Body of pancreas (tissue), 4 donors: ENCODE data around the gene PLAGL2. TPM values are rescaled to one million over a fixed set of nuclear protein-coding genes. Genes with fewer than 3 reads are reported as not detected.
"Not testable (repeated sequence)": the region's sequence is repeated elsewhere in the genome, so short reads cannot be mapped to it uniquely, and the experiment has no call there.

Experiments
- ATAC-seq: fragments of 150-250 bp; one replicate; pipeline ENCODE4 v1.9.1; 2016
- DNase-seq, 4 donors: peaks; one replicate each; pipeline ENCODE4 v3.0.0-alpha.2; 2019
- H3K27ac ChIP-seq, 4 donors: fragments of 200-600 bp; sonication (generic); 1 replicate in 3 of 4; 2 replicates in 1 of 4; pipeline versions ENCODE4 v1.5.1 to v1.6.1; 2016 to 2019; ENCODE audit warnings: mild to moderate bottlenecking in 1 of 4, mixed read lengths in 1 of 4, moderate library complexity in 1 of 4
- H3K27me3 ChIP-seq, 2 donors: fragments of 200-600 bp; sonication (generic); one replicate each; pipeline ENCODE4 v1.6.0; 2016; ENCODE audit warnings: mild to moderate bottlenecking in 1 of 2
- H3K36me3 ChIP-seq, 2 donors: fragments of 200-600 bp; sonication (generic); replicated peaks in 1 of 2; 2 replicates each; pipeline ENCODE4 v1.5.1; 2016; ENCODE audit warnings: low read depth in 2 of 2; ENCODE audit not compliant: insufficient read depth in 1 of 2
- H3K4me1 ChIP-seq: fragments of 200-600 bp; sonication (generic); one replicate; pipeline ENCODE4 v1.6.0; 2016
- H3K4me3 ChIP-seq, 2 donors: fragments of 200-600 bp; sonication (generic); 1 replicate in 1 of 2; 2 replicates in 1 of 2; pipeline ENCODE4 v1.5.1; 2016 to 2019
- H3K9me3 ChIP-seq, 3 donors: fragments of 200-600 bp; sonication (generic); 1 replicate in 2 of 3; 2 replicates in 1 of 3; pipeline ENCODE4 v1.5.1; 2016
- CTCF ChIP-seq, 7 experiments: fragments of 450-650 bp in 4 of 7; fragments of 200-600 bp in 3 of 7; sonication (generic) in 3 of 7; IDR thresholded peaks; one replicate each; pipeline ENCODE4 v1.5.1; 2016 to 2019; ENCODE audit warnings: antibody characterized with exemption in 7 of 7
- POLR2A ChIP-seq, 3 donors: fragments of 450-650 bp; IDR thresholded peaks; one replicate each; pipeline ENCODE4 v1.6.1; 2016; ENCODE audit warnings: antibody characterized with exemption in 3 of 3, mild to moderate bottlenecking in 2 of 3
- WGBS, 2 donors: methylation state at CpG; one replicate each; pipeline ENCODE4 v1.1.5; 2017; 5-methylcytosine and 5-hydroxymethylcytosine counted together
- intact Hi-C: fragments of 100-400 bp; cut with DNase I; formaldehyde crosslinking; loops from one replicate; pipeline ENCODE4 v1.15.1; 2023
- total RNA-seq, 2 donors: library from RNA; depleted of rRNA; stranded (reverse); fragments of >200 nt; gene quantifications; one replicate each; pipeline ENCODE4 v1.1.0, GENCODE V29; 2016

The PLAGL2 gene
- total RNA-seq, 2 donors from 2014 or later = 4.6 to 5.2 TPM

GRCh38 chr20:32179934-32180333 lies 27.6 kb downstream of the PLAGL2 start:
- no peak overlapping the region for H3K4me3 ChIP-seq
- ATAC-seq (no peak), DNase-seq (no peak)
- no peaks in the 10 kb centered on the region for H3K9me3 ChIP-seq
- no peaks in the 10 kb centered on the region for H3K27me3 ChIP-seq
- H3K36me3 ChIP-seq = no peaks in the 10 kb centered on the region
- H3K27ac ChIP-seq = no peak overlapping the region
- TF ChIP-seq POLR2A (IDR thresholded peaks at IDR 0.05) = no peak
- no peak for TF ChIP-seq CTCF (IDR thresholded peaks at IDR 0.05)
- H3K4me1 ChIP-seq = no peaks in the 10 kb centered on the region
- intact Hi-C loops = no loop called here
- 89 to 93% methylated on average over 4 of the region's 4 CpGs for whole genome bisulfite sequencing, 2 donors

GRCh38 chr20:32179515-32179914 lies 28.0 kb downstream of the PLAGL2 start:
- TF ChIP-seq CTCF (IDR thresholded peaks at IDR 0.05) = no peak
- TF ChIP-seq POLR2A (IDR thresholded peaks at IDR 0.05) = no peak
- DNase-seq (no peak), ATAC-seq (no peak)
- H3K4me3 ChIP-seq = no peak overlapping the region
- WGBS, 2 donors = 85 to 94% methylated on average over 2 of the region's 2 CpGs
- H3K27me3 ChIP-seq = no peaks in the 10 kb centered on the region
- H3K9me3 ChIP-seq = no peaks in the 10 kb centered on the region
- intact Hi-C loops = no loop called here
- no peaks in the 10 kb centered on the region for H3K36me3 ChIP-seq
- H3K4me1 ChIP-seq = no peaks in the 10 kb centered on the region
- H3K27ac ChIP-seq = no peak overlapping the region

GRCh38 chr20:32177696-32178095 lies 29.8 kb downstream of the PLAGL2 start:
- not testable (repeated sequence) for DNase-seq, H3K27me3 ChIP-seq

GRCh38 chr20:32168184-32168910 lies 39.2 kb downstream of the PLAGL2 start:
- ATAC-seq = no peak
- intact Hi-C loops = no loop called here
- TF ChIP-seq CTCF (IDR thresholded peaks at IDR 0.05) = no peak
- no peak for TF ChIP-seq POLR2A (IDR thresholded peaks at IDR 0.05)
- no peaks in the 10 kb centered on the region for H3K9me3 ChIP-seq
- no peaks in the 10 kb centered on the region for H3K4me1 ChIP-seq
- 69 to 81% methylated on average over 2 of the region's 2 CpGs for WGBS, 2 donors
- H3K27ac ChIP-seq = no peak overlapping the region
- peaks cover 0 to 24% of the 10 kb centered on the region in 2 donors for H3K36me3 ChIP-seq
- no peak overlapping the region for H3K4me3 ChIP-seq
- no peaks in the 10 kb centered on the region for H3K27me3 ChIP-seq
- no peak for DNase-seq

More at GRCh38 chr20:32177696-32178095, 29.8 kb downstream of the PLAGL2 start:
- H3K9me3 ChIP-seq, H3K27ac ChIP-seq, H3K4me1 ChIP-seq, H3K4me3 ChIP-seq, intact Hi-C loops, H3K36me3 ChIP-seq, ATAC-seq: not testable (repeated sequence)
- 92 to 94% methylated on average over 7 of the region's 7 CpGs for WGBS, 2 donors

GRCh38 chr20:32167552-32167951 lies 40.0 kb downstream of the PLAGL2 start:
- Histone ChIP-seq H3K36me3 (peaks cover 0 to 25% of the 10 kb centered on the region in 2 donors), H3K9me3 (no peaks in the 10 kb centered on the region), H3K4me3 (no peak overlapping the region), H3K4me1 (no peaks in the 10 kb centered on the region), H3K27me3 (no peaks in the 10 kb centered on the region), H3K27ac (no peak overlapping the region)
- ATAC-seq = no peak
- DNase-seq = no peak
- TF ChIP-seq CTCF (IDR thresholded peaks at IDR 0.05) (no peak), POLR2A (IDR thresholded peaks at IDR 0.05) (no peak)
- intact Hi-C loops = no loop called here
- 91 to 93% methylated on average over 4 of the region's 4 CpGs for WGBS, 2 donors
